ENCODE data around the gene CDH8.

The CDH8 gene

DNA sequence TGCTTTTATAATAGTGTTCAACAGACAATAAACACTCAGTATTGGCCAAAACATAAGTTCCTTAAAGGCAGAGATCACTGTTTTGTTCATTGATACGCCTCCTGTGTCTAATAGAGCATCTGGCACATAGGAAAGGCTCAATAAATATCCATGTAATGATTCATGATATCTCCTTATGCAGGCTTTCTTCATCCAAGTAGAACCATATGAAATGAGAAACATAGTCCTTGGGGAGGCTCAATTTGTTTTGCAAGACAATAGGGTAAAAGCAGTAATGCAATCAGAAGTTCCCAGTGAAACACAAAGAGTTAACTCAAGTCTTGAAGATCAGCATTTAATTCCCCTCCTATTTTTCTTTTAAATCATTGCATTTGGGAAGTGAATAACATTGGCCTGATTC is 16.4 kb downstream of the CDH8 start:
- Histone ChIP-seq H3K27ac (ENCODE audit: low read length) (no peak overlapping the region), H3K9ac (ENCODE audit: low read length) (no peak overlapping the region), H3K4me1 (ENCODE audit: low read length) (no peaks in the 10 kb centered on the region), H3K4me2 (ENCODE audit: low read depth, low read length) (no peak overlapping the region), H3K9me3 (replicated peaks; ENCODE audit: insufficient read depth, low read length) (no peaks in the 10 kb centered on the region), H4K20me1 (ENCODE audit: insufficient read depth, low read length) (no peaks in the 10 kb centered on the region), H3K4me3 (ENCODE audit: low read length) (no peak overlapping the region), H3K27me3 (replicated peaks; ENCODE audit: insufficient read depth, low read length) (no peaks in the 10 kb centered on the region), H3K9me2 (replicated peaks; ENCODE audit: insufficient read depth, low read length) (no peaks in the 10 kb centered on the region), H2AFZ (ENCODE audit: low read length) (no peak overlapping the region), H3F3A (ENCODE audit: insufficient read depth, low read length) (no peaks in the 10 kb centered on the region), H3K79me2 (ENCODE audit: low read length) (no peaks in the 10 kb centered on the region), H3K36me3 (replicated peaks; ENCODE audit: insufficient read depth, low read length) (no peaks in the 10 kb centered on the region)
- TF ChIP-seq CTCF (IDR thresholded peaks at IDR 0.05; ENCODE audit: low read length) (no peak), EZH2phosphoT487 (IDR thresholded peaks at IDR 0.05; ENCODE audit: low read length) (no peak), EZH2 (optimal IDR thresholded peaks at IDR 0.05; ENCODE audit: low read depth, low read length) (no peak)
- no peak for DNase-seq

- no peaks in the 10 kb centered on the region for H3F3A ChIP-seq (ENCODE audit: insufficient read depth, low read length)
- no peak overlapping the region for H3K4me2 ChIP-seq (ENCODE audit: low read depth, low read length)
- no peaks in the 10 kb centered on the region for H3K79me2 ChIP-seq (ENCODE audit: low read length)
- H3K9me2 ChIP-seq (replicated peaks; ENCODE audit: insufficient read depth, low read length): no peaks in the 10 kb centered on the region
- no peak for TF ChIP-seq CTCF (IDR thresholded peaks at IDR 0.05; ENCODE audit: low read length)
- no peak for TF ChIP-seq EZH2 (optimal IDR thresholded peaks at IDR 0.05; ENCODE audit: low read depth, low read length)
- TF ChIP-seq EZH2phosphoT487 (IDR thresholded peaks at IDR 0.05; ENCODE audit: low read length): no peak
- no peak for DNase-seq
- no peak overlapping the region for H3K27ac ChIP-seq (ENCODE audit: low read length)
- no peak overlapping the region for H3K4me3 ChIP-seq (ENCODE audit: low read length)
- H4K20me1 ChIP-seq (ENCODE audit: insufficient read depth, low read length): no peaks in the 10 kb centered on the region
- no peaks in the 10 kb centered on the region for H3K27me3 ChIP-seq (replicated peaks; ENCODE audit: insufficient read depth, low read length)
- H3K36me3 ChIP-seq (replicated peaks; ENCODE audit: insufficient read depth, low read length): no peaks in the 10 kb centered on the region
- no peak overlapping the region for H2AFZ ChIP-seq (ENCODE audit: low read length)
- H3K4me1 ChIP-seq (ENCODE audit: low read length): no peaks in the 10 kb centered on the region
- H3K9ac ChIP-seq (ENCODE audit: low read length): no peak overlapping the region
- H3K9me3 ChIP-seq (replicated peaks; ENCODE audit: insufficient read depth, low read length): no peaks in the 10 kb centered on the region
Observed at GRCh38 chr16:62018301-62019060, 17.8 kb downstream of the CDH8 start.

DNA sequence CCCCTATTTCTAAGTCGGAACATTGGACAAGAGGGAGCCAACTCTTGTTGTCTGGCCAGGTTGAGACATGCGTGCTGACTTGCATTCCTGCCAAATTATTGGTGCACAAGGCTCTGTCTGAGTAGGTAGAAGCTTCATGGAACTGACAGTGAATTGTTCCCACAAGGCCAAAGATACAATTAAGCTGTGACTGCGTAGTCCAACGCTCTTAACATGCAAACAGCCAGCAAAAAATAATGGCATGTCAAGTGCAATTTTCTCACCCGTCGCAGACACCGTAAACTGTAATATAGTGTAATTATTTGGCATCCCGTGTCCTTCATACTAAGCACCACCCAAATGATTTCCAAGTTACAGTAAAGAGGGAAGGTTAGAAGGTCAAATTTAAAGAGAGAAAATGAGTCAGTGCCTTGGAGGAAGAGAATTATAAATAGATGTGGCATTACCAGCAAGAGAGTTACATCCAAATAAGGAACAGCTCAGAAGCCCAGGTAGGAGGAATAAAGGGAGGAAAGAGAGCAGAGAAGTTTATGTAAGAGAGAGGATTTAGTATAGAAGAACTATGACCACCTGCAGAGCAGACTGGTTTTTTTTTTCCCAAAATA is 21.8 kb downstream of the CDH8 start:
- Histone ChIP-seq H3K27ac (ENCODE audit: low read length) (no peak overlapping the region), H3K9me3 (replicated peaks; ENCODE audit: insufficient read depth, low read length) (no peaks in the 10 kb centered on the region), H3K4me3 (ENCODE audit: low read length) (no peak overlapping the region), H3K9me2 (replicated peaks; ENCODE audit: insufficient read depth, low read length) (no peaks in the 10 kb centered on the region), H3K4me1 (ENCODE audit: low read length) (no peaks in the 10 kb centered on the region), H3K9ac (ENCODE audit: low read length) (no peak overlapping the region), H3F3A (ENCODE audit: insufficient read depth, low read length) (no peaks in the 10 kb centered on the region), H3K4me2 (ENCODE audit: low read depth, low read length) (no peak overlapping the region), H3K36me3 (replicated peaks; ENCODE audit: insufficient read depth, low read length) (no peaks in the 10 kb centered on the region), H3K27me3 (replicated peaks; ENCODE audit: insufficient read depth, low read length) (no peaks in the 10 kb centered on the region), H2AFZ (ENCODE audit: low read length) (no peak overlapping the region), H4K20me1 (ENCODE audit: insufficient read depth, low read length) (no peaks in the 10 kb centered on the region), H3K79me2 (ENCODE audit: low read length) (no peaks in the 10 kb centered on the region)
- no peak for DNase-seq
- TF ChIP-seq CTCF (IDR thresholded peaks at IDR 0.05; ENCODE audit: low read length) (no peak), EZH2 (optimal IDR thresholded peaks at IDR 0.05; ENCODE audit: low read depth, low read length) (no peak), EZH2phosphoT487 (IDR thresholded peaks at IDR 0.05; ENCODE audit: low read length) (no peak)
